GM13977 (cell line): ENCODE measurements around the gene ANGEL2.

ENCODE experiments used
- DNase-seq: peaks from one replicate; pipeline ENCODE4 v3.0.0; 2012; ENCODE audit warnings: low spot score
- CTCF ChIP-seq: IDR thresholded peaks from 2 replicates; pipeline ENCODE4 v1.5.1; 2012; ENCODE audit warnings: mild to moderate bottlenecking, control low read depth; ENCODE audit not compliant: insufficient read depth; ENCODE audit errors: extremely low read depth, missing control alignments
- in situ Hi-C: fragments of 300-500 bp; cut with MboI; formaldehyde crosslinking; loops from one replicate; pipeline ENCODE4 v1.12.0; 2022; ENCODE audit warnings: low sequenced_read_pairs, low pct_unique_long_range_greater_than_20kb, mixed read lengths, inconsistent platforms; ENCODE audit not compliant: unreplicated experiment

ANGEL2 gene

GRCh38 chr1:212946872-212947271 is 68.8 kb downstream of the ANGEL2 start:
- in situ Hi-C loops, result no loop called here
- TF ChIP-seq CTCF, result no peak

GRCh38 chr1:212945463-212946160 is 70.1 kb downstream of the ANGEL2 start:
- TF ChIP-seq CTCF, result no peak
- in situ Hi-C loops, result no loop called here

More at GRCh38 chr1:212946872-212947271, 68.8 kb downstream of the ANGEL2 start:
- no peak for DNase-seq

GRCh38 chr1:212945056-212945455 is 70.6 kb downstream of the ANGEL2 start:
- no peak for TF ChIP-seq CTCF
- no peak for DNase-seq
- in situ Hi-C loops, result no loop called here

More at GRCh38 chr1:212945463-212946160, 70.1 kb downstream of the ANGEL2 start:
- DNase-seq, result no peak

- no peak for TF ChIP-seq CTCF
- DNase-seq, result no peak
- in situ Hi-C loops, result no loop called here
Observed at GRCh38 chr1:212944229-212944901, 71.3 kb downstream of the ANGEL2 start.

- no peak for DNase-seq
- no peak for TF ChIP-seq CTCF
- in situ Hi-C loops, result no loop called here
Observed at GRCh38 chr1:212943393-212943710, 72.3 kb downstream of the ANGEL2 start.

- no peak for TF ChIP-seq CTCF
- DNase-seq, result no peak
- in situ Hi-C loops, result no loop called here
Observed at GRCh38 chr1:212942679-212943392, 72.8 kb downstream of the ANGEL2 start.
